Thoracic aorta (tissue), 2 donors: ENCODE measurements around the gene EXOC3L4. TPM values are rescaled to one million over a fixed set of nuclear protein-coding genes. Genes with fewer than 3 reads are reported as not detected.

Experiments
- ATAC-seq: fragments of 150-250 bp; one replicate; pipeline ENCODE4 v1.8.0; 2017; ENCODE audit warnings: low read depth; ENCODE audit not compliant: insufficient number of reproducible peaks, low FRiP score
- DNase-seq: peaks from one replicate; pipeline ENCODE4 v3.0.0-alpha.2; 2020; ENCODE audit warnings: low spot score
- H3K27ac ChIP-seq, 2 donors: fragments of 200-600 bp; sonication (generic); 1 replicate in 1 of 2; 2 replicates in 1 of 2; pipeline ENCODE4 v1.5.1; 2016; ENCODE audit warnings: mild to moderate bottlenecking in 2 of 2, moderate library complexity in 2 of 2
- H3K27me3 ChIP-seq: fragments of 200-600 bp; sonication (generic); replicated peaks from 2 replicates; pipeline ENCODE4 v1.6.0; 2016; ENCODE audit warnings: mild to moderate bottlenecking; ENCODE audit not compliant: insufficient read depth
- H3K36me3 ChIP-seq: fragments of 200-600 bp; sonication (generic); one replicate; pipeline ENCODE4 v1.5.1; 2016
- H3K4me1 ChIP-seq, 2 donors: fragments of 200-600 bp; sonication (generic); 1 replicate in 1 of 2; 2 replicates in 1 of 2; pipeline versions ENCODE4 v1.5.1 to v1.6.0; 2016; ENCODE audit warnings: low read depth in 2 of 2, mild to moderate bottlenecking in 1 of 2; ENCODE audit not compliant: control insufficient read depth in 1 of 2
- H3K4me3 ChIP-seq: fragments of 200-600 bp; sonication (generic); 2 replicates; pipeline ENCODE4 v1.5.1; 2016; ENCODE audit warnings: mild to moderate bottlenecking
- H3K9me3 ChIP-seq: fragments of 200-600 bp; sonication (generic); 2 replicates; pipeline ENCODE4 v1.5.1; 2016
- CTCF ChIP-seq: fragments of 200-600 bp; sonication (generic); IDR thresholded peaks from one replicate; pipeline ENCODE4 v1.5.1; 2019; ENCODE audit warnings: antibody characterized with exemption
- total RNA-seq, 2 donors: library from RNA; depleted of rRNA; stranded (reverse); fragments of >200 nt; gene quantifications; one replicate each; pipeline versions ENCODE4 v1.1.0 to v1.2.3, GENCODE V29; 2016

EXOC3L4 gene
- total RNA-seq, 2 donors from 2014 or later = not detected

GRCh38 chr14:103058164-103059055 lies 36.1 kb upstream of the EXOC3L4 start:
- H3K4me3 ChIP-seq = peak overlapping the region; percentile 79
- peaks cover 18 to 41% of the 10 kb centered on the region in 2 donors for H3K4me1 ChIP-seq
- no peak for TF ChIP-seq CTCF
- H3K27me3 ChIP-seq = no peaks in the 10 kb centered on the region
- DNase-seq (no peak), ATAC-seq (no peak)
- no peaks in the 10 kb centered on the region for H3K36me3 ChIP-seq
- peak overlapping the region in 1 of 2 donors; percentile 51 for H3K27ac ChIP-seq
- no peaks in the 10 kb centered on the region for H3K9me3 ChIP-seq

- H3K27ac ChIP-seq = no peak overlapping the region
- H3K4me3 ChIP-seq = no peak overlapping the region
- H3K4me1 ChIP-seq = peaks cover 18 to 36% of the 10 kb centered on the region in 2 donors
- DNase-seq (no peak), ATAC-seq (no peak)
- H3K27me3 ChIP-seq = no peaks in the 10 kb centered on the region
- H3K36me3 ChIP-seq = no peaks in the 10 kb centered on the region
- TF ChIP-seq CTCF = no peak
- H3K9me3 ChIP-seq = no peaks in the 10 kb centered on the region
Measured at GRCh38 chr14:103059556-103059955, 35.0 kb upstream of the EXOC3L4 start.

GRCh38 chr14:103061482-103061976 lies 33.0 kb upstream of the EXOC3L4 start:
- no peak for TF ChIP-seq CTCF
- no peaks in the 10 kb centered on the region for H3K36me3 ChIP-seq
- H3K27me3 ChIP-seq = no peaks in the 10 kb centered on the region
- no peak overlapping the region for H3K27ac ChIP-seq
- ATAC-seq = no peak
- no peak for DNase-seq
- no peak overlapping the region for H3K4me3 ChIP-seq
- no peaks in the 10 kb centered on the region for H3K9me3 ChIP-seq
- H3K4me1 ChIP-seq = peaks cover 9 to 18% of the 10 kb centered on the region in 2 donors

- DNase-seq (no peak), ATAC-seq (no peak)
- Histone ChIP-seq H3K27ac (no peak overlapping the region), H3K36me3 (no peaks in the 10 kb centered on the region), H3K4me3 (no peak overlapping the region), H3K4me1 (peaks cover 0 to 2% of the 10 kb centered on the region in 2 donors), H3K9me3 (no peaks in the 10 kb centered on the region), H3K27me3 (no peaks in the 10 kb centered on the region)
- TF ChIP-seq CTCF = no peak
Measured at GRCh38 chr14:103064436-103064835, 30.1 kb upstream of the EXOC3L4 start.

GRCh38 chr14:103064978-103065377 lies 29.5 kb upstream of the EXOC3L4 start:
- ATAC-seq (no peak), DNase-seq (no peak)
- Histone ChIP-seq H3K4me1 (no peaks in the 10 kb centered on the region), H3K36me3 (no peaks in the 10 kb centered on the region), H3K27me3 (no peaks in the 10 kb centered on the region), H3K4me3 (no peak overlapping the region), H3K9me3 (no peaks in the 10 kb centered on the region), H3K27ac (no peak overlapping the region)
- TF ChIP-seq CTCF = no peak
